Esophagus squamous epithelium (tissue), 4 donors: Measurements from ENCODE around the gene MCRS1.

Experiments used
- CTCF ChIP-seq, 6 experiments: fragments of 450-650 bp in 4 of 6; fragments of 200-600 bp in 2 of 6; sonication (generic) in 2 of 6; IDR thresholded peaks; one replicate each; pipeline ENCODE4 v1.5.1; 2016 to 2019; ENCODE audit warnings: antibody characterized with exemption in 6 of 6, mild to moderate bottlenecking in 4 of 6, moderate library complexity in 4 of 6
- POLR2A ChIP-seq, 4 donors: fragments of 450-650 bp; IDR thresholded peaks; one replicate each; pipeline ENCODE4 v1.6.1; 2017; ENCODE audit warnings: antibody characterized with exemption in 4 of 4, mild to moderate bottlenecking in 4 of 4, moderate library complexity in 3 of 4

GRCh38 chr12:49567611-49568441 lies at the start of gene MCRS1:
- TF ChIP-seq POLR2A (IDR thresholded peaks at IDR 0.05) (peak in 2 of 4 donors; percentile 32 to 47), CTCF (IDR thresholded peaks at IDR 0.05) (peak in 1 of 6 experiments; percentile 3)
